PC-9 (cell line): Measurements from ENCODE around the gene PDE4B.

ENCODE experiments used
- CTCF ChIP-seq: fragments of 200-600 bp; sonication (generic); conservative IDR thresholded peaks from 2 replicates; pipeline ENCODE4 v1.6.1; 2017; ENCODE audit warnings: mixed run types, antibody characterized with exemption, mild to moderate bottlenecking, moderate library complexity
- EZH2 ChIP-seq: fragments of 200-600 bp; sonication (generic); IDR thresholded peaks from 2 replicates; pipeline ENCODE4 v1.8.0; 2017; ENCODE audit warnings: antibody characterized with exemption, low read depth

- no peak for TF ChIP-seq CTCF
- TF ChIP-seq EZH2: no peak
Measured at GRCh38 chr1:66290761-66291530, 498.3 kb downstream of the PDE4B start.
